Breast epithelium (tissue), 3 donors: ENCODE measurements around the gene PHACTR2.
"Not testable (repeated sequence)": the region's sequence is repeated elsewhere in the genome, so short reads cannot be mapped to it uniquely, and the experiment has no call there.

Source experiments
- POLR2A ChIP-seq: fragments of 450-650 bp; IDR thresholded peaks from one replicate; pipeline ENCODE4 v1.6.1; 2016; ENCODE audit warnings: antibody characterized with exemption, mild to moderate bottlenecking, moderate library complexity
- POLR2AphosphoS5 ChIP-seq, 3 donors: sonication (generic); formaldehyde crosslinking; IDR thresholded peaks; one replicate each; pipeline ENCODE4 v1.6.1; 2017; ENCODE audit warnings: antibody characterized with exemption in 3 of 3
- TF ChIP-seq, protein P1 (sequence below), 3 donors: fragments of 450-650 bp; IDR thresholded peaks; one replicate each; pipeline ENCODE4 v1.5.1; 2016 to 2017; ENCODE audit warnings: antibody characterized with exemption in 3 of 3, mild to moderate bottlenecking in 3 of 3, moderate library complexity in 3 of 3

DNA sequence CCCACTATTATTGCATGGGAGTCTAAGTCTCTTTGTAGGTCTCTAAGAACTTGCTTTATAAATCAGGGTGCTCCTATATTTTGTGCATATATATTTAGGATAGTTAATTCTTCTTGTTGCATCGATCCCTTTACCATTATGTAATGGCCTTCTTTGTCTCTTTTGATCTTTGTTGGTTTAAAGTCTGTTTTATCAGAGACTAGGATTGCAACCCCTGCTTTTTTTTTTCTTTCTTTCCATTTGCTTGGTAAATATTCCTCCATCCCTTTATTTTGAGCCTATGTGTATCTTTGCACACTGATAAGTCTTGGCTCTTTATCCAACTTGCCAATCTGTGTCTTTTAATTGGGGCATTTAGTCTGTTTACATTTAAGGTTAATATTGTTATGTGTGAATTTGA lies 8.3 kb upstream of the PHACTR2 start:
- TF ChIP-seq, protein P1, sequence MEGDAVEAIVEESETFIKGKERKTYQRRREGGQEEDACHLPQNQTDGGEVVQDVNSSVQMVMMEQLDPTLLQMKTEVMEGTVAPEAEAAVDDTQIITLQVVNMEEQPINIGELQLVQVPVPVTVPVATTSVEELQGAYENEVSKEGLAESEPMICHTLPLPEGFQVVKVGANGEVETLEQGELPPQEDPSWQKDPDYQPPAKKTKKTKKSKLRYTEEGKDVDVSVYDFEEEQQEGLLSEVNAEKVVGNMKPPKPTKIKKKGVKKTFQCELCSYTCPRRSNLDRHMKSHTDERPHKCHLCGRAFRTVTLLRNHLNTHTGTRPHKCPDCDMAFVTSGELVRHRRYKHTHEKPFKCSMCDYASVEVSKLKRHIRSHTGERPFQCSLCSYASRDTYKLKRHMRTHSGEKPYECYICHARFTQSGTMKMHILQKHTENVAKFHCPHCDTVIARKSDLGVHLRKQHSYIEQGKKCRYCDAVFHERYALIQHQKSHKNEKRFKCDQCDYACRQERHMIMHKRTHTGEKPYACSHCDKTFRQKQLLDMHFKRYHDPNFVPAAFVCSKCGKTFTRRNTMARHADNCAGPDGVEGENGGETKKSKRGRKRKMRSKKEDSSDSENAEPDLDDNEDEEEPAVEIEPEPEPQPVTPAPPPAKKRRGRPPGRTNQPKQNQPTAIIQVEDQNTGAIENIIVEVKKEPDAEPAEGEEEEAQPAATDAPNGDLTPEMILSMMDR (IDR thresholded peaks at IDR 0.05), result not testable (repeated sequence)
- TF ChIP-seq POLR2AphosphoS5 (IDR thresholded peaks at IDR 0.05); POLR2A: not testable (repeated sequence)
